ENCODE results near the gene PRELID3B. TPM values are rescaled to one million over a fixed set of nuclear protein-coding genes. Genes with fewer than 3 reads are reported as not detected.

The PRELID3B gene
- total RNA-seq, 1 donor from 2014 or later, result 47.2 TPM

- TF ChIP-seq CTCF (IDR thresholded peaks at IDR 0.05), result no peak
- Histone ChIP-seq H3K27ac (peak overlapping the region; percentile 56), H3K36me3 (no peaks in the 10 kb centered on the region), H3K4me1 (peaks cover under 1% of the 10 kb centered on the region), H3K4me3 (no peak overlapping the region), H3K27me3 (no peaks in the 10 kb centered on the region), H3K9me3 (no peaks in the 10 kb centered on the region)
- no peak for ATAC-seq
- intact Hi-C loops (cut with DNase I), result no loop called here
- DNase-seq, result no peak
Observed at GRCh38 chr20:59048681-59049030, 6.1 kb upstream of the PRELID3B start.

- DNase-seq (no peak), ATAC-seq (peak; percentile 95)
- intact Hi-C loops (cut with DNase I), result no loop called here
- H3K27me3 ChIP-seq, result no peaks in the 10 kb centered on the region
- no peaks in the 10 kb centered on the region for H3K9me3 ChIP-seq
- no peak for TF ChIP-seq CTCF (IDR thresholded peaks at IDR 0.05)
- H3K36me3 ChIP-seq, result no peaks in the 10 kb centered on the region
- H3K4me1 ChIP-seq, result peaks cover 6% of the 10 kb centered on the region
- peak overlapping the region; percentile 67 for H3K27ac ChIP-seq
- H3K4me3 ChIP-seq, result no peak overlapping the region
Observed at GRCh38 chr20:59047938-59048680, 5.5 kb upstream of the PRELID3B start.

GRCh38 chr20:59046862-59047261, 4.3 kb upstream of the PRELID3B start:
- no peak for TF ChIP-seq CTCF (IDR thresholded peaks at IDR 0.05)
- intact Hi-C loops (cut with DNase I), result no loop called here
- Histone ChIP-seq H3K36me3 (no peaks in the 10 kb centered on the region), H3K27ac (no peak overlapping the region), H3K4me1 (peaks cover 10% of the 10 kb centered on the region), H3K27me3 (no peaks in the 10 kb centered on the region), H3K9me3 (no peaks in the 10 kb centered on the region), H3K4me3 (no peak overlapping the region)
- ATAC-seq (no peak), DNase-seq (no peak)

GRCh38 chr20:59044796-59045195, 2.2 kb upstream of the PRELID3B start:
- TF ChIP-seq CTCF (IDR thresholded peaks at IDR 0.05), result no peak
- Histone ChIP-seq H3K36me3 (no peaks in the 10 kb centered on the region), H3K9me3 (no peaks in the 10 kb centered on the region), H3K4me3 (no peak overlapping the region), H3K4me1 (peaks cover 27% of the 10 kb centered on the region), H3K27me3 (no peaks in the 10 kb centered on the region), H3K27ac (no peak overlapping the region)
- intact Hi-C loops (cut with DNase I), result no loop called here
- no peak for ATAC-seq
- no peak for DNase-seq

- peaks cover 32% of the 10 kb centered on the region for H3K4me1 ChIP-seq
- no peak for TF ChIP-seq CTCF (IDR thresholded peaks at IDR 0.05)
- no peaks in the 10 kb centered on the region for H3K36me3 ChIP-seq
- no peak overlapping the region for H3K4me3 ChIP-seq
- ATAC-seq (no peak), DNase-seq (no peak)
- H3K27me3 ChIP-seq, result no peaks in the 10 kb centered on the region
- H3K27ac ChIP-seq, result peak overlapping the region; percentile 81
- no peaks in the 10 kb centered on the region for H3K9me3 ChIP-seq
- intact Hi-C loops (cut with DNase I), result no loop called here
Observed at GRCh38 chr20:59044295-59044694, 1.7 kb upstream of the PRELID3B start.

GRCh38 chr20:59043698-59044097, 1.1 kb upstream of the PRELID3B start:
- peaks cover 35% of the 10 kb centered on the region for H3K4me1 ChIP-seq
- no peak for DNase-seq
- no peaks in the 10 kb centered on the region for H3K9me3 ChIP-seq
- no peaks in the 10 kb centered on the region for H3K27me3 ChIP-seq
- no peak for ATAC-seq
- H3K36me3 ChIP-seq, result no peaks in the 10 kb centered on the region
- peak overlapping the region; percentile 81 for H3K27ac ChIP-seq
- TF ChIP-seq CTCF (IDR thresholded peaks at IDR 0.05), result no peak
- no peak overlapping the region for H3K4me3 ChIP-seq
- intact Hi-C loops (cut with DNase I), result no loop called here
